SK-MEL-5 (cell line): Measurements from ENCODE around the gene AHCY. TPM values are rescaled to one million over a fixed set of nuclear protein-coding genes. Genes with fewer than 3 reads are reported as not detected.
"Not testable (repeated sequence)": the region's sequence is repeated elsewhere in the genome, so short reads cannot be mapped to it uniquely, and the experiment has no call there.

Experiments
- DNase-seq: peaks from one replicate; pipeline ENCODE4 v3.0.0-alpha.2; 2016; ENCODE audit warnings: low read depth, low spot score
- in situ Hi-C: cut with HindIII; loops from 2 replicates; pipeline ENCODE4 v1.10.0; 2016; ENCODE audit warnings: low sequenced_read_pairs, high pct_unique_total_duplicates, low pct_unique_long_range_greater_than_20kb
- small RNA-seq, 2 experiments: library from RNA; depleted of rRNA; stranded (forward); fragments of <200 nt; gene quantifications; one replicate each; pipeline ENCODE3, GENCODE V24; 2014
- total RNA-seq: library from RNA; depleted of rRNA; stranded (reverse); fragments of >200 nt; shearing (Covaris generic); gene quantifications from 2 replicates; pipeline ENCODE4 v1.2.3, GENCODE V29; 2014; rRNA removed

Gene AHCY
- total RNA-seq, 1 experiment from 2014 or later: 251 TPM

DNA sequence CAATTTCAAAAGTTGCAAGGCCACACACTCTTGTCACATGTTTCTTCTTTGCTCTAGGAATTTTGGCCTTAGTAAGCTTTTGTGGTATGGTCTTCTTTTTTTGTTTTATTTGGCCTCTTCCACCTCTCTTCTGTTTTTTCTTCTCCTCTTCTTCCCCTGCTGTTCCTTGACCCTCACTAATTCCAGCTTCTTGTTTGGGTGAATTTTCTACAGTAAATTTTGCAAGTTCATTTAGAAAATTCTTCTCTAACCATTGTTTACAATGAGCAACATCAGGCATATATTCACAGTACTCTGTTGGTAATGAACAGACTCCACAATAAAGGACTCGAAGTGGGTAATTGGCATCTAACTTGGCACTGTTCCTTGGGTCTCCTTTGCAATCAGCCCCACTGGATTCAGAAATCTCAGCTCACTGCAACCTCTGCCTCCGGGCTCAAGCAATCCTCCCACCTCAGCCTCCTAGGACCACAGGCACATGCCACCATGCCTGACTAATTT is 57.0 kb downstream of the AHCY start:
- in situ Hi-C loops: no loop called here
- DNase-seq: no peak

DNA sequence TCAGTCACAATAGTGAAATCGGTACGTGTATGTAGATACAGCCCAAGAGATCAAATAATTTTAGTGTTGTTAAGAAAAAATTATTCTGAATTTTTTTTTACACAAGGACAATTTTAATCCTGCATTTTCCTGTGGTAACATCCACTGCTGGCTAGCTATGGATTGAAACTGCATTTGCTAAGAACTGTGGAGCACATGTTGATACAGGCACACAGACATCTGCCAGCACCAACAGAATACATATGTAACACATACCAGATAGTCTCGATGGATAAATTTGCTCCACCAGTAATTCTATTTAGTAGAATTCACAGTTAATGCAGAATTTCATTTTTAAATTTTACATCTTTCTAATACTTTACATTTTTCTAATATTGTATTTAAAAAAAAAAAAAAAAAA is 59.8 kb downstream of the AHCY start:
- in situ Hi-C loops: no loop called here
- no peak for DNase-seq

DNA sequence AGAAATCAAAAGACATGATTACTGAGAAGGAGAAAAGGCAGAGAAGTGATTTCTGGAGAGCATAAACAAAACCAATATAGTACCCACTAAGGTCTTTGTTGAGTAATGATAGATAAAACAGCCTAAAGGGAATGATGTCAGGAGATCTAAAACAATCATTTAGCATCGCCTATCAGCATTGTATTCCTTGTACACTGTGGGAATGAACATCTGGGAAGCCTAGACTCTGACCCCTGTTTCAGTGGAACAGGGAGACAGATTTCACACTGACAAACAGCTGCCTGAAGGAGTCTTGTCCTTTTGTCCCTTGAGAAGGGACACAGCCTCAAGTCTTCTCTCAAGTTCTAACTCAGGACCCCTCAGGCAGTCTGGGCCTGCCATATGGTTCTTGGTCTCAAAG is 60.3 kb downstream of the AHCY start:
- DNase-seq: no peak
- in situ Hi-C loops: no loop called here

DNA sequence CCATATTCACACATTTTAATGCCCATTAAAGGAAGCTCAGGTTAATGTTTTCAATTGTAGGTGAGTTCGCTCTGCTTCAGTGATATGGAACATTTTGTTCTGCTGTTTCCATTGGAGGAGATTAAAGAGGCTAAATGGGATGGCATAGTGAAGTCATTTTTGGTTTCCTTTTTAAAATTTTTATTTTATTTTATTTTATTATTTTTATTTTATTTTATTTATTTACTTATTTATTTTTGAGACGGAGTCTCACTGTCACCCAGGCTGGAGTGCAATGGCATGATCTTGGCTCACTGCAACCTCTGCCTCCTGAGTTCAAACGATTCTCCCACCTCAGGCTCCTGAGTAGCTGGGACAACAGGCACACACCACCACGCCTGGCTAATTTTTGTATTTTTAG is 61.1 kb downstream of the AHCY start:
- in situ Hi-C loops, DNase-seq: not testable (repeated sequence)

DNA sequence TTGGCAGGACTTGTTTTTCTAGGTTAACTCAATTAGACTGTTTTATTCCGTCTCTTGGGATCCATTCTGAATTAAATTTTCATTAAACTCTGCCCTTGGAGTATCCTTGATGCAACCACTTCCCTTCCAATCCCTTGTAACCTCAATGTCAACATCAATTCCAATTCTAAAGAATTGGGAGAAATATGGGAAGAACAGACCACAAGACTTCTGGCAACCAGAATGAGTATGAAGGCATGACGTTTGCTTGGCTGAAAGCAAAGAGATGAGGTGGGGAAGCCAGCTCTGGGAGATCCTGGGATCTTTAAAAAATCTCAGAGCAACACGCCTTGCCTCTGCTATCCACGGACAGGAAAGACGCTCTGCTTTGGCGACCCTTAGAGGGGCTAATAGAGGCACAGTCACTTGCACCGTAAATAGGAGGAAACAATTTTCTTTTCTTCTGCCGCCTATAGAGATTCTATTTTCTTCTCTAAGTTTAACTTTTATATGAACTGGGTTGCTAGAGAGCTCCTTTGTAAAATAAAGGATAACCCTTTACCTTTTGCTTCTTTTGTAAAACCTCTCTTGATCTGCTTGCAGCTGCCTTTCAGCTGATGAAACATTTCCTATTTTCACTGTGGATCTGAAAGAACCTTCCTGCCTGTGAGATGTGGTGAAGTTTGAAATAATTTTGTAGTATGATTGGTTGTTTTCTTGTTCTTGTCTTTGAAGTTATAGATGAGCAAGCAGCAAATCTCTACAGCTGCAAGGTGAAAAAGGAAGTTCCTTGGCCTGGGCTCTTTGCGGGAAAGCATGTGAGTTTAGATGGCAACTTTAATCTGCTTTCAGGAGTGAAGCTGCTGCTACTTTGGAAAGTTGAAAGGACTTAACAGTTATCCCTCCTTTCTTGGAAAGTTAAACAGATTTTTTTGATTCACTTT is 62.2 kb downstream of the AHCY start, which contains the start of gene ASIP:
Gene ASIP, plus strand, starts transcription at position 731 of the 923 bp plus-strand sequence. CDS start 18,952 bp downstream, outside the sequence.
- DNase-seq: no peak
- in situ Hi-C loops: no loop called here

DNA sequence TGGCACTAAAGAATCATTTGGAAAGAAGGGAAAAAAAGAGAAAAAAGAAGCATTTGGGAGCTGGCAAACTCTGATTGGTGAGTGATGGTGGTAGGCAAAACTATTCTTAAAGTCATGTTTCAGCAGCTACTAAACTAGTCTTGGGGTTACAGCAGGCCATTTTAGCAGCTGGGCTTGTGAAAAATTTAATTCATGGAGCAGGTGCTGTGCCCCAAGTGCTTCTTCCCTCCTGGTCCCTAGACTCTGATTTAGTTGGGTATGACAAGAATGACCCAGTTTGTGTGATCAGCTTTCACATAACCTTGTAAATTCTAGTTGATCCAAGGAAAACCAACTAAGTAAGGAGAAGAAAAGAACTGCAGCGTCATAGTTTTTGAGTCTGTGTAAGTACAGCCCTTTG is 63.0 kb downstream of the AHCY start:
- DNase-seq: no peak
- in situ Hi-C loops: no loop called here

DNA sequence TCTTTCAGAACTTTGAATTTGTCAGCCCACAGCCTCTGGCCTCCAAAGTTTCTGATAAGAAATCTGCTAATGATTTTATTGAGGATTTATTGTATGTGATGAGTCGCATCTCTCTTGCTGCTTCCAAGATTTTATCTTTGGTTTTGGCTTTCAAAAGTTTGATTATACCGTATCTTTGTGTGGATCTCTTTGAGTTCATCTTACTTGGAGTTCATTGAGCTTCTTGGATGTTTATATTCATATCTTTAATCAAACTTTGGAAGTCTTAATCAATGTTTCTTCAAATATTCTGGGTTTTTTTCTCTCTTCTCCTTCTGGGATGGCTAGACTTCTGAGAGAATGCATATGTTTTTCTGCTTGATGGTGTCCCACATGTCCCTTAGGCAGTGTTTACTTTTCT is 65.2 kb downstream of the AHCY start:
- in situ Hi-C loops: no loop called here
- DNase-seq: no peak

DNA sequence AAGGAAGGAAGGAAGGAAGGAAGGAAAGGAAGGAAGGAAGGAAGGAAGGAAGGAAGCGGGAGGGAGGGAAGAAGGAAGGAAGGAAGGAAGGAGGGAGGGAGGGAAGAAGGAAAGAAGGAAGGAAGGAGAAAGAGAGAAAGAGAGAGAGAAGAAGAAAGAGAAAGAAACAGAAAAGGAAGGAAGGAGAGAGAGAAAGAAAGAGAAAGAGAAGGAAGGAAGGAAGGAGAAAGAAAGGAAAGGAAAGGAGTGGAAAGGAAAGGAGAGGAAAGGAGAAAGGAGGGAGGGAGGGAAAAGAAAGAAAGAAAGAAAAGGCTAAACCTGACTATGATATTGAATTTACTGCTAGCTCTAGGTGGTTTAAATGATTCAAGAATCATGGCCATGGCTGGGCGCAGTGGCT is 67.3 kb downstream of the AHCY start:
- no peak for DNase-seq
- in situ Hi-C loops: no loop called here

DNA sequence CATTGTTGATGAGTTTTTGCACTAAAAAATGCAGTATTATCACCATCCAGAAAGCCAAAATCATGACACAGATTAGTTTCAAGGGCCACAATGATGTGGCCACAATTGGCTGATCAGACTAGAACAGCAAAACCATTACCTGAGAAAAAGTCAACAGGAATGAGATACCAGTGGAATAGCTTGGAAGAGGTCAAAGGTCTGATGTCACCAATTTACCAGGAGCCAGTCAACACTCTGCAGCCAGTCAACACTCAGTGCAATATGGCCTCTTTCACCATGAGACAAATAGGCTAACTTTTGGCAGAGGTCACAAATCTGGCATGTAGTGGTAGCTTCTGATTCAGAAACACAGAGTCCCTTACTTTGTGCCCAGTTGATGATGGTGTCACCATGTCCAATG is 69.5 kb downstream of the AHCY start:
- in situ Hi-C loops: no loop called here

DNA sequence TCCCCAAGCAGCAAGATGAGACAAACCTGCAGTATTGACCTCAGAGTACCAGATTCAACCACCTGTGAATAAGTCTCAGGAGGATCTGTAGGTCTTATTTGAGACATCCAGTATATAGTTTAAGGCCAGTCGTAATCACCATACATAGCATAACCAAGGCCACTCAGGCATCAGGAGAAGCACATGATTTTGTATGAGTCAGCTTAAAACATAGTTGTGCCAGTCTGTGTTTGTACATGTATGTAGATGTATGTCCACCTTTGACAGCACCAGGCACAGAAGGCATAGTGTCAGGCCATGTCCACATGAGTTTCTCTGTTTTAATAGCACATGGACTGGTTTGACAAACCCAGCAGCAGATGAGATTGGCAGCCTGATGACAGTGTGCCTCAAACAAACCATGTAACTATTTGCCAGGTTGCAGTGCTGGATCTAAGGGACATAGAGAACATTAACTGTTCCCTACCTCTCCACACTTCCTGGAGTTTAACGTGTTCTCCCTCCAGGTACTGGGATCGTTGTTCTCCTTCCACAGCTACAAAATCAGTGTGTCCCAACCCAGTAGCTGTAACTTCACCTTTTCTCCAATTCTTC is 70.6 kb downstream of the AHCY start:
- in situ Hi-C loops: no loop called here
- DNase-seq: no peak

More for the DNA sequence above, 69.5 kb downstream of the AHCY start:
- DNase-seq: no peak

DNA sequence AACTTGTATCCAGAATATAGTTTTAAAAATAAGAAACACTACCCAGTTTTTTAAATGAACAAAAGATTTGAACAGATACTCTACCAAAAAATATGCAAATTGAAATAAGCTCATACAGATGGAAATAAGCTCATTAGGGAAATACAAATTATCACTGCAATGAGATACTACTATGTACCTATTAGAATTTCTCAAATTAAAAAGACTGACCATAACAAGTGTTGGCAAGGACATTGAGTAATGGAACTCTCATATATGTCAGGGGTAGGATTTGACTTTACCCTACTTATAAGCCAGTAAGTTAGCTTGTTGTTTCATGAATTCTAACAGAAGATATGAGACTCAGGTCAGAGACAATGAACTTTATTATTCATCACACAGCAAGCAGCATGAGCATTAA is 71.5 kb downstream of the AHCY start:
- DNase-seq: no peak
- in situ Hi-C loops: no loop called here

Small RNA genes lying within 50 kb of the gene (small RNA-seq; reads per million reads assigned to genes)
- gene AL356299.1: 0 reads per million in 2 experiments

Other genes with a start within 250 kb of the AHCY start
- gene EIF2S2, start 191.1 kb downstream of the AHCY start, total RNA-seq: 198 and 226 TPM in 2 replicates
- 0.55 TPM in 1 of 2 replicates, not detected in the other for gene ASIP, start 61.9 kb downstream of the AHCY start, total RNA-seq
- 44.3 and 44.4 TPM in 2 replicates for gene ITCH, start 59.9 kb upstream of the AHCY start, total RNA-seq
- 223 and 259 TPM in 2 replicates for gene DYNLRB1, start 213.1 kb upstream of the AHCY start, total RNA-seq